Kasumi-1 (cell line): ENCODE data around the gene BGN.

Source experiments
- DNase-seq, 2 experiments: peaks; one replicate each; lab custom pipeline; 2025; lab: John Stamatoyannopoulos, UW

Gene BGN

DNA sequence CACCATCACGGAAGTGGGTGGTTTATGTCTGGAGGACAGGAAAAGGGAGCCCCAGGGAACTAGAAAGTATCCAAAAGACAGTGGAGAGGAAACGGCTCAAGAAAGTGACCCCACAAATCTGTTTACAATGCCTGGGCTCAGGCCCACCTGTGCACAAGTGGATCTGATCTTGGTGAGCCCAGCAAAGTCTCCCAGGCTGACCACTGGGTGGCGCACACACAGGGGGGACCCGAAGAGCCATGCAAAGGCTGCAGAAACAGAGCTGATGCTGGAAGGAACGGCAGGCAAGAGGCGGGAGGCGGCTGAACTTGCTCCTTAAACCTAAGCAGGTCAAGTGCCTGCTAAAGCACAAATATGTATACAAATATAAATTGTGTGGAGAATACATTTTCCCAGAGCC, 34.0 kb upstream of the BGN start:
- DNase-seq, result peak; percentile 26 to 29

DNA sequence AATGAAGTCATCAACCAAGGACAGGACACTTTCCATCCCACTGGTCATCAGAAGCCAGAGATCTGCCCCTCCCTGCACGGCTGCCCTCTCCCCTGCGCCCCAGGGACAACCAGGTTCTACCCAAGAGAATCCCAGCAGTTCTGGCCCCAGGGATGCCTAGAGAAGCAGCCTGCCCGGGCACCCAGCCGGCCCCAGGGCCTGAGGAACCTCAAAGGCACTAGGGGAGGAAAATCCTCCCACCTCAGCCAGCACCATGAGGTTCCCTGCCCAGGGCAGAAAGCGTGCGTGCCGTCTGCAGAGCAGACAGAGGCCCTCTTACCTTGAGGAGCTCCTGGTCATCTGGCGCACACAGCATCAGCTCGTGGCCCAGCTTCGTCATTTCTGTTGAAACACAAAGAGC, 32.5 kb upstream of the BGN start:
- DNase-seq, result no peak

DNA sequence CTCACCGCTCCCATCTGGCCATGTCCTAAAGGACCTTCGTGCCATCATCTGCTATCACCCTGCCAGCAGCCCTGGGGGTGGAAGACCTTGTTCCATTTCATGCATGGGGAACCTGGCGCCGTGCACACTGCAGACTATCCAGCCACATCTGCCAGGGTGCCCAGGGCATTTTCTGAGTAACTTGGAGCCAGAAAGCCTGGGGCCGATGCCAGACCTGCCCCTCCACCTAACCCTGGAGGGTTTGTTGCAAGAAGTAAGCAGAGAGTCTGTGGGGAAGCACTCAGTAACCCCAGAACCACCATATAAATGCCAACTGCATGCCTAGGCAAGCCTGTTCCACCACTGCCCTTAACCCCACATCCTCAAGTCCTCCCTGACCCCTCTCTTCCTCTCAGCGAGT, 31.7 kb upstream of the BGN start:
- no peak for DNase-seq

DNA sequence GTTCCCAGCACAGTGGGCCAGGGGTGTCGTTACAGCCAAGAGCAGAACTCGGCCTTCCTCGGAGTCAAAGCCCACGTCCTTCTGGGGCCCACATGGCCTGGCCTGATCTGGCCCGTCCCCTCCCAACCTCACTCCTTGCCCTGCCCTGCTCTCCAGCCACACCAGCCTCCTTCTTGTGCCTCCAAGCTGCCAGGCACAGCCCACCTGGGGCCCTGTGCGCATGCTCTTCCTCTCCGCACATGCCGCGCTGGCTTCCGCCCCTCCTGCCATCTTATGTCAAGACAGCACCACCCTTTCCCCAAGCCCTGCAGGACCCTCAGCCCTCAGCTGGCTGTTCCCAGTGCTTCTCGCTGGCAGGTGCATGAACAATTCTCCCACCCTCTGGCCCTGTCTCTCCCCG, 31.2 kb upstream of the BGN start:
- no peak for DNase-seq

DNA sequence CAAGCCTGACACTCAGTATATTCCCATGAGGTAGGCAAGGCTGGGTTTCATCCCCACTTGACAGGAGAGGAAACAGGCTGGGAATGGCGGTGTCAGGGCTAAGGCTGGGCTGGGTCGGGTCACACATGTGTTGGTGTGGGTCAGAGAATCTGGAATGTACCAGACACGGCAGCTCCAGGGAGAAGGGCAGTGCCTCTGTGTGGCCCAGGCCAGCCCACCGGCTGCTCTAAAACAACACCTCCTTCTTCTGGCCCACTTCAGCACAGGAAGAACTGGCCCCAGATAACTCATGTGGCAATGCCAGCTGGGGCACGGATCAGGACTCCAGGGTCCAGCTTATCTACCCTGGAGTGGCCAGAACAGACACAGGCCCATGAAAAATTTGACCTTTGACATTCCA, 30.7 kb upstream of the BGN start:
- DNase-seq, result no peak

DNA sequence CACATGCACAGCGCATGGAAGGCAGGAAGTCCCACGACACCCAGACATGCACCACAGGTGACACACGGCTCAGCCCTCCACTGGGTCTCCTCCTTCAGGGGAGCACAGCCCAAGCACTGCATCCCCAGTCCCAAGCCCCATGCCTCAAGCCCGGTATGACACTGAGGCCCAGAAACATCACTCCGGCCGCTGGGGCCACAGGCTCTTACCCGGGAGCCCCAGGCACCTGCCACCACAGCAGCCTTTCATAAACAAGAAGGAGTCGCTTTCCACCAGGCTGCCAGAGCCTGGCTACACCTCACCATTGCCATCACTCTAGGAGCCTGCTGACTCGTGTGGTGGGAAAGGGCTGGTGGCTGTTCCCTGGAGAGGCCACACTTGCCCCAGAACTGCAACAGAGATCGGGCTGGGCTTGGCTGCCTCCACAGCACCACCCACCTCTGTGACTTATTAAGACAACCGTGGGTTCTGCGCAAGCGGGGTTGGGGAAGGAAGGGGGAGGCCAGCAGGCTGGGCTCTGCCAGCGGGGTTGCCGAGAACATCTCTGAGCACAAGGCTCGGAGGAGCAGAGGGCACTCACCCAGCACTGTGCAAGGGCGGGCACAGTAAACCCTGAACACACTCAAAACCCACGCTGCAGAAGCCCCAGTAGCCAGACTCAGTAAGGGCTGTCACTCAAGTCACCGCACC, 28.9 kb upstream of the BGN start:
- DNase-seq, result no peak

DNA sequence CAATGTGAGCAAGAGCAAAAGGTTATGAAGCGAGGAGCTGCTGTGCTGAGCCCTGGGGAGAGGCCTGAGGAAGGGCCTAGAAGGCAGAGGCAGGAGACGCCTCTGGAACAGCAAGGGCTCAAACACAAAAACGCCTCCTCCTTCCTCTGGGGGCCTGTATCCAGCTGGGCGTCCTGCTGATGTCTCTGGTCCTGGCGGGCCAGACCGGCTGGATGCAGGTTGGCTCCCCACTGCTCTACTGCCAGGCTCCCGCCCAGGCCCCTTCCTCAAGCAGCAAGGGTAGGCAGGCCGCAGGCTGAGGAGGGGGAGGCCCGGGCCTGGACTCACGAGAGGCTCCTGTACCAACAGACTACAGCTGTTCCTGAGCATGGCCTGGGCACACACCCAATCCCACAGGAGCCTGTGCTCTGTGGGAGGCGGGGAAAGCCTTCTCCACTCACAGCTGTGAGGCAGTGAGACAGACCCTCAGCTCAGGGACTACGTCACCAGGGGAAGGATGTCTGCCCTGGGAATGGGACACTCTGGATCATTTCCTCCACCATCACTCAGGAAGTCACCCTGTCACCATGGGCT, 26.7 kb upstream of the BGN start:
- no peak for DNase-seq

DNA sequence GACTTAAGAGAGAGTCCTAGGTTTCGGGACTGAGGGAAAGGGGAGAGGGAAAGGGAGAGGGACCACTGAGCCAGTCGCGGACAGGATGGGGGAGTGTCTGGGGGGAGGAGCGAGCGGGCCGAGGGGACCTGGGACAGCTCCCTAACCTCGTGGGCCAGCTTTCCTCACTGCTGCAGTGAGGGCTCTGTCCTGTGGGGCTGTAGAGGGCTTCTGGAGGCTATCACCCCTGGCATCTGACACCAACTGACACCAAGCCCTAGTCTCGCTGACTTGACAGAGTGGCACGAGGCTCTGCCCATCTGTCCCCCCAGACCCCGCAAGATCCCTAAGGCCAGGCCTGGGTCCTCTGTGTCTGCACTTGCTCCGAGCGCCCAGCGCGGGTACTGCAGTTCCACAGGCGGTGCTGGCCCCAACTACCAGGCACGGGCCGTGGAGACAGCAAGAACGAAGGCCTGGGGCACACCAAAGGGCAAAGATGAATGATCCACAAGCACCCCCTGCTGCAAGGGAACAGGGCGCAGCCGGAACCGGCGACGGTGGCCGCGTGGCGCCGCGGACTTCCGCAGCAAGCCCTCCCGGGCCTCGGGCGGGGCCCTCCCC, 24.9 kb upstream of the BGN start:
- DNase-seq, result peak; percentile 21 to 31

DNA sequence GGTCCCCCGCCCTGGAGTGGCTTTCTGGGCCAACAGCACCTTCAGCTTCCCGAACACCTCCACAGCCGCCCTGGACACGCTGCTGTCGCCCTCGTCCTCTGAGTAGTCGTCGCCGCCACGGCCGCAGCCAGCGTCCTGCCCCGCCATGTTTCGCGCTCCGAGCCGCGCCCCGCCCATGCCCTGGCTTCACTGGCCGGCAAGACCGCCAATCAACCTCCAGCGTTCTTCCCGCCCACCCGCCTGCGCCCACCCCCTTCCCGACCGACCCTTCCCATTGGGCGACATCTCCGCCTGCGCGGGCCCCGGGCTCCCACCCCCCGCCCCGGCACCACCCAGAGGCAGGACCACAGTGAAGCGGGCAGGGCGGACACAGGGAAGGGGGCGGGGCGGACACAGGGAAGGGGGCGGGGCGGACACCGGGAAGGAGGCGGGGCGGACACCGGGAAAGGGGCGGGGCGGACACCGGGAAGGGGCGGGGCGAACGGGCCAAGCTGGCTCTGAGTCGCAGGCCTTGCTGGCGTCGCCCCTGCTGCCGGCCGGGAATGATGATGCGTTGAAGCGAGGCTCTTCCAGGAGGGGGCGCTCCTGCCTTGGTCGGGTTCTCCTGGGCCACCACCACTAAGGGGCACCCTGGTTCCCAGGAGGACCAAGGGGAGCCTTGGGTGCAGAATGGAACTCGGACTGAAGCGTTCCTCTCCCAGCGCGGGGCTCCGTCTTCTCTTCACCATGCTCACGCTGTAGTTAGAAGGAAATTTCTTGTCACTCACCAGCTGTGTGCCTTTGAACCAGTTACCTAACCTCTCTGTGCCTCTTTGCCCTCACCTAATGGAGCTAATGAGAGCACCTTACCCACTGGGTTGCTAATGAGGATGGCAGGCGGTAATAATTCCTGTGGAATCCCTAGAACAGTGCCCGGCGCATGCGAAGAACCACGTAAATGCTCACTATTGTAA, 24.1 kb upstream of the BGN start, which contains the start of gene HAUS7:
TSS of gene HAUS7 (minus strand) at position 166 of the 953 bp plus-strand sequence. CDS start at position 147, 19 bp downstream.
- peak; percentile 71 to 88 for DNase-seq

DNA sequence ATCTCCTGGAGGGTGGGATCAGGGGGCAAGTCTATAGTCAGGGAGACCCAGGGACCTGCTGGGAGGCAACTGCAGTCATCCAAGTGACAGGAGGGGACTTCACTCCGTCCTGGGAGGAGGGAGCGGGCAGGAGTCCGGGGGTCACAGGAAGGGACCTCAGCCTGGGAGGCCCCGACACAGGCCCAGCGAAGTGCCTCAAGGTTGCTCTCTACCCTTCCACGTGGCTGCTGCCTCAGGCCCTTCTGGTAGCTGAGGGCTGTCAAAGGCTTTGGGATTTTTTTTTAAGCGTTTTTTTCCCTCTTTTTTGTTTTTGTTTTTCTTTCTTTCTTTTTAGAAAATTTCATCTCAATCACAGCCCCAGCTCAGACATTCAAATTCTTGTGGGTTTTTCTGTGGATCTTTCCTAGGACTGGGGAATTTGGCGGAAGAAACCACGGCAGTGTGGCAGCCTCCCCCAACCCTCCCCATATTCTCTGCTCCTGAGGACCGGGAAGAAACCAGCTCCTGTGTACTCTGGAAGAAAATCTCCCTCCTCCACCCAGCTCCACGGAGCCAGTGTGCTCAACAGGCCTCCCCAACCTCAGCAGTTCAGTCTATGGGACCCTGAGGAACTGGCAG, 23.0 kb upstream of the BGN start:
- no peak for DNase-seq

DNA sequence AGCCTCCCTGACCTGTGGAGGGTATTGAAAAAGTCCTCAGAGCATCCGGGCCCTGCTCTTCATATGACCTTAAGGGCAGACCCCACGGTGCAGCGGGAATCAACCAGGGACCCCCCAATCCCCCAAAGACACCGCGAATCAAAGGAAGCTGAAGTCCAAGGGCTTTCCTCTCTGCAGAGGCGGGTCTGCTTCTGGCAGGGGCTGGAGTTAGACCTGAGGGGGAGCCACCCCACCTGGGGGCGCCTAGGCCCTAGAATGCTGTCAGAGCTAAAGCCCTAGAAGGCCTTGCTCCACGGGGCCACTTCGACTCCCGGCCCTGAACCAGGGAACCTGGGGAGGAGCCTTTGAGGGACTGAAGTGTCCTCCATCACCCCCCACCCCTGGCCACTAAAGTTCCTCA, 21.7 kb upstream of the BGN start:
- DNase-seq, result no peak

DNA sequence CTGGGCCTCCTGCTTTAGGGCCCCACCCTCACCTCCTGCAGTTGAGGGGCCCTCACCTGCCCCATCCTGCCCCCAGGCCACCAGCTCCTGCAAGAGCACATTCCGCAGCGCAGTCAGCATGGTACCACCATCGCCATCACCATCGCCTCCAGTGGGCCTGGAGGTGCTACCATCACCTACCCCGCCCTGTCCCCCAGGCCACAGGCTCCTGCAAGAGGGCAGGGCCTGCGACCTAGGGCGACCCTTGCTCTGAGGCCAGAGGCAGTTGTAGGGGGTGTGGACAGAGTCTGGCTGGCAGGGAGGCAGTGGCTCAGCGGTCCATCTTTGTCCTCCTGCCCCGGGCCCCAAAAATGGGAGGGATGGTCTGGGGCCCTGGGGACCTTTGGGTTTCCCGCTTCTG, 20.5 kb upstream of the BGN start:
- DNase-seq, result no peak

DNA sequence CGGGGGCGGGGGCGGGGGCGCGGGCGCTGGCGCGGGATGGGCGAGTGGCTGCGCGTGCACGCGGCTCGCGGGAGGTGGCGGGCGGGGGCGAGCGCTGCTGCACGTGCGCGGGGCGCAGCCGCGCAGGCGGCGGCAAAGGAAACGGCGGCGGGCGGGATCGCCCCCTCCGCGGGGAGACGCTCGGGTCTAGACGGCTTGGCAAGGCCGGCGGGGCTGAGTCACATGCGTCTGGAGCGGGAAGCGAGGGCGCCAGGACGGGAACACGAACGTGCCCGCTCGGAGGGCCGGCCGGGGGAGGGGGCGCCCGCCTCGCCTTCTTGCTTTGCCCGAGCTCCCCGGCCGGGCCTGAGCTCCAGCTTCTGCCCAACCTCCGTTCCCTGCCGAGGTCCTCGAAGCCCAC, 20.1 kb upstream of the BGN start:
- no peak for DNase-seq

DNA sequence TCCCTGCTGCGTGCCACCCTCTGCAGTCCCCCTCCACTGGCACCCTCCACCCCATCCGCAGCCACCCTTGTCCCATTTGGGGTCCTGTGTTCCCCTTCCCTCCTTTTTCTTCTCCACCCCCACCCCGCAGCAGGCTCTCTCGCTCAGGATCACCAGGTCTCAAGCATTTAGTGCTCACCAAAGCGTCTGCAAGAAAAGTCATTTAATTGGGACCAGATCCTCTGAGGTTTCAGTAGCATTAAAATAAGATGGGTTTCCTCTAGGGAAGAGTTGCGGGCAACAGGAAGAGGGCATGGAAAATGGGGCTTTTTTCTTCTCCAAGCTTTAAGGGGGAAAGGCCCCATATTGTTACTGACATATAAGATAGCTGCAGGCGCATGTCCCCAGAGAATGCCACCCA, 19.5 kb upstream of the BGN start:
- no peak for DNase-seq

DNA sequence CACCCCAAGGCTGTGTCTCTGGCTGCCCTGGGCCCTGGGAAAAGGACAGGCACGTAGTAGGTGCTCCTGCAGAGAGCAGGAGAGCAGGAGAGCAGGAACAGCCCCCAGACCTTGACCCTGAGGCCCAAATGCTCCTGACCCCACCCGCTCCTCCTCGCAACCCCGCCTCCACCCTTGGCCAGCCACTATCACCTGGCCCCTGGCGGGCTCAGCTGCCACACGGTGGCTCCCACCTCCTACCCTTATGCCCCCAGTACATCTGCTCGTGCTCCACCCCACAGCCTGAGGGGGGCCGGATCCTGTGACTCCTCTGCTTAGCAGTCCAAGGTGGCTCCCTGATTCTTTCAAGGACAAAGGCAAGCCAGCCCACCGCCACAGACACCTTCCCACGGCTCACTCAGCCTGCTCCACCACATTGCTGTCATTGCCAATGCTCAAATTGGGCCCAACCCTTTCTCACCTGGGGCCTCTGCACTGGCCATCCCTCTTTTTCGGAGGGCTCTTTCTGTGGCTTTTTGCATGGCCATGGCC, 19.0 kb upstream of the BGN start:
- DNase-seq, result no peak

DNA sequence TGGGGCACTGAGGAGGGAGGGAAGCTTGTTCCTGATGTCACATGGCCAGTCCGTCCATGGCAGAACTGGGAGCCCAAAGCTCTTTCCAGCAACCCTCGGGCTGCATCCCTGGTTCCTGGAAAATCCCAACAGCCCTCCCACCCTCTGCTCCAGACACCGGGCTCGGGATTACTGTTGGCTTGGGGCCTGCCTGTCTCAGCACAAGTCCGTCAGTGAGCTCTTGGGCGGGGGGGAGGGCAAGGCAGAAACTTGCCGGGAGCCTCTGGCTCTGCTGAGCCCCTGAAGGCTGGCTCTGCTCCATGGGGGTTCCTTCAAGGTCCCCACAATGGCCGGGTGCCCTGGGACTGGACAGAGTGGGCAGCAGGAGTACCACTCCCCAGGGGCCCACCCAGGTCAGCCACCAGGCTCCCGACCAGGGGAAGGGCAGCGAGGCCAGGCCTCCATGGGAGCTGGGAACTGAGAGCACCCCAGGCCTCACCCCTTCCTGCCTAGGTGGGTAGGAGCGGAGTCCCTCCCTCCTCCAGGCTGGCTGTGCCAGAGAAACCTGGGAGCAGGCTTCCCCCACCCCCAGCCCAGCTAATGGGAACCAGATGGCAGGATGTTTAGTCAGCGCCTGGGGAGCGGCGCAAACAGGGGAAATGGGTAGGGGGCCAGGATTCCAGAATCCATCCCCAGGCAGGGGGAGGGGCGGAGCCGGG, 18.0 kb upstream of the BGN start:
- DNase-seq, result no peak

DNA sequence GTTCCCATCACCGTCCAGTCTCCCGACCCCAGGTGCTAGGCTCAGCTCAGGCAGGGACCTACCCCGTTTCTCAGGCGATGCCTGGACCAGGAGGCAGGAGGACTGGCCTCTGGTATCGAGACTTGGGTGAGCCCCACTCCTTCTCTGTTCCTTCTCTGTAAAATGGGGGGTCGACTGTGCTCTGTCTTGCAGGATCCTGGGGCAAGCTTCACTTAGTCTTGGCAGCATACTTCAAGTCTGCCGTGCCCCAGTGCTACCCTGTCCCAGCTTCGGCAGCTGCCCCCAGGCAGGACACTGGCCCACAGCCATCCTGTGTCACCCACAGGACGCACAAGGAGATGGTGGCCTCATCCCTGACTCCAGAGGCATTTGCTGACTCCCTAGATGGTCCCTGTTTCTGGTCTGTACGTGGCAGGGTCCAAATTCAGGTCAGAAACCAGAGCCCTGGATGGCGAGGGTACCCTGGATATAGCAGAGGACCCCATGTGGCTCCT, 17.4 kb upstream of the BGN start:
- DNase-seq, result no peak

DNA sequence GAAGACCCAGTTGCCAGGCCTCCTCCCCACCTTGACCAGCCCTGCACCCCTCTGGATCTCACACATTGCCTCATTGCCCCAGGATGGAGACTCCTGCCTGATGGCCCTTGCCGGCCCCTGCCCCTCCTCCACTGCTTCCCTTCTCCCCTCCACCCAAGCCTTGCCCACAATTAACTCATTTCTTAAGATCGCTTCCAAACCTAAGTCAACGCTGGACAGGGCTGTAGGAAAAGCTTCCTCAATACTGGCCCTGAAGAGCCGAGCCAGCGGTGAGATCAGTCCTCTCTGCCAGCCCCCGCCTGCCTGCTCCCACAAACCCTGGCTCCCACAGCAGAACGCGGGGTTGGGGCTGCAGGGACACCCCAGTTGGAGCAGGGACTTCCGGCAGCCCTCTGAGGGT, 16.9 kb upstream of the BGN start:
- DNase-seq, result no peak

DNA sequence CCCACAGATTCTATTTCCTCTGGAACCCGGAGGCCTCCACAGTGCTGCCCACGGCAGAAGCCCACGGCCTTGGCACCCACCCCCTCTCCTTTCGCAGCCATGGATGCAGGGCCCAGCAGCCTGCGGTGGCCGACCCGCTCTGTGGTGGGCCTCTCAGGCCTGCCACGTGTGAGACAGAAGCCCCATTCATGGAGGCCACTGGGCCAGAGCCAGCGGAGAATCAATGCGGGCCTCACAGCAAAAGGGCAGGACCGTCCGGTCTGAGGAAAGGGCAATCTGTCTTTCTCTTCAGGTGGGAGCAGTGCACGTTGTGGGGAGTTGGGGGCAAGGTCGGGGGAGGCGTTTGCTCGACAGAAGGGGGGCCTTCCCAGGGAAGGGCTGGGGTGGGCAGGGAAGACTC, 16.0 kb upstream of the BGN start:
- no peak for DNase-seq

DNA sequence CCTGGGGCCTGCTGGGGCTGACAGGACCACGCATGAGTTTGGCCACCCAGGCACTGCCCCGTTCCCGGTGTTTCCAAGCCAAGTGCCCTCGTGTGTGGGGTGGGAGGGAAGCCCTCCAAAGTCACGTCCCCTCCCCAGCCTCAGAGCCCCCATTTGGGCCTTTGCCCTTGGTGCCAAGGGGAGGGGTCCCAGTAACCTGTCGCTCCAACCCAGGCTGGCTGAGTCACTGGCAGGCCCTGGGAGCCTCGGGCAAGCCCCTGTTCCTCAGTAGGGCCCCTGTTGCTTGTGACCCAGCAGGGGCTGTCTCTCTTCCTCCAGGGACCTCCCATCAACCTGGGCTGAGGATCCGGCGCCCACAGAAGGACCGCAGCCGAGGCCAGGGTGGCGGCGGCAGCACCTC, 13.7 kb upstream of the BGN start:
- DNase-seq, result no peak

DNA sequence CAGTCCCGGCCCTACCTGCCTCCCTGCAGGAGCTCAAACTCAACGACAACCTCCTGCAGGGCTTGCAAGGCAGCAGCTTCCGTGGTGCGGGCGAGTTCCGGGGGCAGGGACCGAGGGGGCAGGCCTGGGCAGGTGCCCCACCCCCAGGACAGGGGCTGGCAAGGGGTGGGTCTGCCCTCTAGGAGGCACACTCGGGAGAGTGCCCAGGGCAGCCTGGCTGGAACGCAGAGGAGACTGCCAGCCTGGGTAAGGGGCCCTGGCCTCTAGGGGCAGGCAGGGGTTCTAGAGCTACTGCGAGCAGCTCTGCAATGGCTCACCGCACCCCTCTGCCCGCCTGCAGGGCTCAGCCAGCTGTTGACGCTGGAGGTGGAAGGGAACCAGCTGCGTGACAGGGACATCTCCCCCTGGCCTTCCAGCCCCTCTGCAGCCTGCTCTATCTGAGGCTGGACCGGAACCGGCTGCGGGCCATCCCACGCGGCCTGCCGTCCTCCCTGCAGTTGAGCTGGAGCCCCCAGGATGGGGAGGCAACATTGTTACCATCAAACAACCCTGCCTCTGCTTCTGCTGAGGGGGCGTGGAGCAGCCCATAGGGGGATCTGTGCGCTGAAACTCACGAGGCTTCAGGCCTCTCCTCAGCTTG, 12.3 kb upstream of the BGN start:
- DNase-seq, result no peak
